DMS153 treated with DMSO at 0.1 percent for 48 hours (cell line): Measurements from ENCODE around the gene CBLN3.

Experiments
- DNase-seq: peaks from one replicate; lab custom pipeline; 2025; ENCODE audit not compliant: unreplicated experiment; lab: John Stamatoyannopoulos, UW

CBLN3 gene

GRCh38 chr14:24426912-24427536 lies 2.4 kb downstream of the CBLN3 start:
- DNase-seq, result no peak

GRCh38 chr14:24426150-24426911 lies 3.1 kb downstream of the CBLN3 start:
- DNase-seq, result no peak

GRCh38 chr14:24425704-24426103 lies 3.8 kb downstream of the CBLN3 start:
- DNase-seq, result no peak

- DNase-seq, result no peak
Measured at GRCh38 chr14:24422694-24423601, 6.5 kb downstream of the CBLN3 start.

- DNase-seq, result no peak
Measured at GRCh38 chr14:24422261-24422660, 7.2 kb downstream of the CBLN3 start.

- DNase-seq, result no peak
Measured at GRCh38 chr14:24418492-24418873, 11.0 kb downstream of the CBLN3 start.

GRCh38 chr14:24417832-24418491 lies 11.5 kb downstream of the CBLN3 start:
- DNase-seq, result no peak

GRCh38 chr14:24416932-24417619 lies 12.4 kb downstream of the CBLN3 start:
- DNase-seq, result no peak

GRCh38 chr14:24416254-24416931 lies 13.1 kb downstream of the CBLN3 start:
- no peak for DNase-seq

- no peak for DNase-seq
Measured at GRCh38 chr14:24415421-24416253, 13.8 kb downstream of the CBLN3 start.

- no peak for DNase-seq
Measured at GRCh38 chr14:24414732-24415420, 14.6 kb downstream of the CBLN3 start.

GRCh38 chr14:24414077-24414476 lies 15.4 kb downstream of the CBLN3 start:
- no peak for DNase-seq

GRCh38 chr14:24411443-24412389 lies 17.8 kb downstream of the CBLN3 start:
- peak; percentile 19 for DNase-seq

GRCh38 chr14:24409956-24410355 lies 19.5 kb downstream of the CBLN3 start:
- DNase-seq, result no peak

GRCh38 chr14:24409192-24409591 lies 20.3 kb downstream of the CBLN3 start:
- no peak for DNase-seq

GRCh38 chr14:24408764-24409163 lies 20.7 kb downstream of the CBLN3 start:
- DNase-seq, result no peak

- no peak for DNase-seq
Measured at GRCh38 chr14:24407608-24408325, 21.7 kb downstream of the CBLN3 start.
